K562 (cell line): ENCODE measurements around the gene LAG3. TPM values are rescaled to one million over a fixed set of nuclear protein-coding genes. Genes with fewer than 3 reads are reported as not detected.

Experiments
- CXXC5 ChIP-seq: fragments of 250-450 bp; sonication (Bioruptor Pico); IDR thresholded peaks from 2 replicates; pipeline ENCODE4 v1.8.0; 2022; ENCODE audit warnings: inconsistent platforms, mild to moderate bottlenecking, moderate library complexity
- DPF2 ChIP-seq: fragments of 450-650 bp; IDR thresholded peaks from 2 replicates; pipeline ENCODE4 v1.6.1; 2016
- EGR1 ChIP-seq: fragments of 450-650 bp; conservative IDR thresholded peaks from 2 replicates; pipeline ENCODE4 v1.6.1; 2017; ENCODE audit warnings: mild to moderate bottlenecking
- ETS2 ChIP-seq: IDR thresholded peaks from 2 replicates; pipeline ENCODE4 v1.6.1; 2016; ENCODE audit warnings: borderline replicate concordance, missing genetic modification characterization, mild to moderate bottlenecking, moderate library complexity, missing compliant biosample characterization; ENCODE audit not compliant: poor library complexity, severe bottlenecking
- HNRNPH1 ChIP-seq: fragments of 200-400 bp; formaldehyde crosslinking; optimal IDR thresholded peaks from 2 replicates; pipeline ENCODE3; 2017; ENCODE audit warnings: low read depth, mild to moderate bottlenecking, low read length, moderate library complexity
- HOXB6 ChIP-seq: fragments of 250-450 bp; sonication (Bioruptor Pico); IDR thresholded peaks from 2 replicates; pipeline ENCODE4 v1.5.1; 2022; ENCODE audit warnings: mild to moderate bottlenecking, borderline replicate concordance
- IFI16 ChIP-seq: fragments of 250-450 bp; sonication (Bioruptor Pico); IDR thresholded peaks from 2 replicates; pipeline ENCODE4 v2.1.2; 2022; ENCODE audit warnings: mild to moderate bottlenecking, inconsistent platforms
- MIER1 ChIP-seq: fragments of 450-650 bp; IDR thresholded peaks from 2 replicates; pipeline ENCODE4 v1.6.1; 2016; ENCODE audit warnings: antibody characterized with exemption, mild to moderate bottlenecking, low read depth
- NELFE ChIP-seq: IDR thresholded peaks from 2 replicates; pipeline ENCODE4 v1.6.1; 2011; ENCODE audit warnings: mild to moderate bottlenecking; ENCODE audit not compliant: insufficient read depth, insufficient read length
- NFYB ChIP-seq: IDR thresholded peaks from 2 replicates; pipeline ENCODE4 v1.6.1; 2011; ENCODE audit warnings: mild to moderate bottlenecking, moderate library complexity; ENCODE audit not compliant: insufficient read length; ENCODE audit errors: extremely low read depth
- PRPF4 ChIP-seq: fragments of 200-400 bp; formaldehyde crosslinking; IDR thresholded peaks from one replicate; pipeline ENCODE4 v1.6.1; 2017; ENCODE audit warnings: low read length, low read depth, mild to moderate bottlenecking; ENCODE audit not compliant: insufficient read depth, poor library complexity, severe bottlenecking
- RBM25 ChIP-seq: fragments of 200-400 bp; formaldehyde crosslinking; IDR thresholded peaks from 2 replicates; pipeline ENCODE4 v1.6.1; 2018; ENCODE audit warnings: low read length, low read depth, moderate library complexity; ENCODE audit not compliant: severe bottlenecking
- RBM39 ChIP-seq: fragments of 200-400 bp; formaldehyde crosslinking; optimal IDR thresholded peaks from 2 replicates; pipeline ENCODE3; 2018; ENCODE audit warnings: low read depth, low read length
- SMAD2 ChIP-seq: fragments of 150-350 bp; IDR thresholded peaks from 2 replicates; pipeline ENCODE4 v1.6.1; 2014; ENCODE audit warnings: low read depth, mild to moderate bottlenecking, low read length
- SNIP1 ChIP-seq: fragments of 450-650 bp; IDR thresholded peaks from 2 replicates; pipeline ENCODE4 v1.7.1; 2017; ENCODE audit warnings: low read depth, mild to moderate bottlenecking
- U2AF1 ChIP-seq: fragments of 200-400 bp; formaldehyde crosslinking; optimal IDR thresholded peaks from 2 replicates; pipeline ENCODE3; 2017; ENCODE audit warnings: mild to moderate bottlenecking, low read depth, low read length, moderate library complexity
- ZBTB7A ChIP-seq: IDR thresholded peaks from 2 replicates; pipeline ENCODE4 v1.6.1; 2011; ENCODE audit warnings: low read depth, mild to moderate bottlenecking, low read length, moderate library complexity, borderline replicate concordance; ENCODE audit not compliant: control insufficient read depth
- ZNF354B ChIP-seq: fragments of 250-450 bp; sonication (Bioruptor Pico); IDR thresholded peaks from 2 replicates; pipeline ENCODE4 v1.4.0; 2020
- ZNF445 ChIP-seq: fragments of 250-450 bp; sonication (Bioruptor Pico); IDR thresholded peaks from 2 replicates; pipeline ENCODE4 v1.4.0; 2020; ENCODE audit warnings: low read depth, mild to moderate bottlenecking, moderate library complexity
- polyA plus RNA-seq, 8 experiments: library from polyadenylated mRNA; depleted of rRNA in 4 of 8; stranded (reverse) in 5 of 8; unstranded in 3 of 8; fragments of >200 nt; fragmentation: Nextera tagmentation in 2 of 8; fragmentation: Illumina TruSeq in 1 of 8; extraction: Ambion mirVana in 2 of 8; extraction: Trizol in 1 of 8; gene quantifications; 2 replicates each; pipeline versions ENCODE4 v1.2.1 to v1.2.3, GENCODE V29; 2011 to 2014; ENCODE audit warnings: inconsistent platforms in 1 of 8, missing spikeins in 1 of 8
- total RNA-seq, 7 experiments: library from RNA; depleted of rRNA in 6 of 7; stranded (reverse); fragments of >200 nt in 6 of 7; fragmentation: Illumina TruSeq in 2 of 7; extraction: Trizol in 2 of 7; gene quantifications; 2 replicates each; pipeline versions ENCODE4 v1.2.1 to v1.2.3, GENCODE V29; 2011 to 2021; ENCODE audit warnings: low replicate concordance in 1 of 7
- TF ChIP-seq, protein P1 (sequence below), 3 experiments: fragments of 200-800 bp in 1 of 3; fragments of 250-450 bp in 1 of 3; fragments of 450-650 bp in 1 of 3; sonication (Bioruptor Pico) in 1 of 3; sonication (Bioruptor generic) in 1 of 3; formaldehyde crosslinking in 1 of 3; IDR thresholded peaks; 2 replicates each; pipeline versions ENCODE4 v1.6.1 to v1.8.0; 2016 to 2022; ENCODE audit warnings: mild to moderate bottlenecking in 2 of 3, missing genetic modification characterization in 2 of 3, missing compliant biosample characterization in 1 of 3, moderate library complexity in 1 of 3
- TF ChIP-seq, protein P2 (sequence below): sonication (generic); formaldehyde crosslinking; IDR thresholded peaks from 2 replicates; pipeline ENCODE4 v1.8.1; 2023; ENCODE audit warnings: mild to moderate bottlenecking, missing genetic modification reagents
- TF ChIP-seq, protein P3 (sequence below): IDR thresholded peaks from 2 replicates; pipeline ENCODE4 v1.6.1; 2016; ENCODE audit warnings: missing genetic modification characterization, missing compliant biosample characterization

Gene LAG3
- total and polyA plus RNA-seq, 9 of the 15 experiments (the other 6 are each of a cell fraction or from before 2014, with no cell fraction given), result 0.07 to 0.66 (median 0.09) TPM; not detected in 1

GRCh38 chr12:6723607-6724408 is 48.5 kb upstream of the LAG3 start, which contains the start of gene COPS7A (continued):
- TF ChIP-seq, protein P1, sequence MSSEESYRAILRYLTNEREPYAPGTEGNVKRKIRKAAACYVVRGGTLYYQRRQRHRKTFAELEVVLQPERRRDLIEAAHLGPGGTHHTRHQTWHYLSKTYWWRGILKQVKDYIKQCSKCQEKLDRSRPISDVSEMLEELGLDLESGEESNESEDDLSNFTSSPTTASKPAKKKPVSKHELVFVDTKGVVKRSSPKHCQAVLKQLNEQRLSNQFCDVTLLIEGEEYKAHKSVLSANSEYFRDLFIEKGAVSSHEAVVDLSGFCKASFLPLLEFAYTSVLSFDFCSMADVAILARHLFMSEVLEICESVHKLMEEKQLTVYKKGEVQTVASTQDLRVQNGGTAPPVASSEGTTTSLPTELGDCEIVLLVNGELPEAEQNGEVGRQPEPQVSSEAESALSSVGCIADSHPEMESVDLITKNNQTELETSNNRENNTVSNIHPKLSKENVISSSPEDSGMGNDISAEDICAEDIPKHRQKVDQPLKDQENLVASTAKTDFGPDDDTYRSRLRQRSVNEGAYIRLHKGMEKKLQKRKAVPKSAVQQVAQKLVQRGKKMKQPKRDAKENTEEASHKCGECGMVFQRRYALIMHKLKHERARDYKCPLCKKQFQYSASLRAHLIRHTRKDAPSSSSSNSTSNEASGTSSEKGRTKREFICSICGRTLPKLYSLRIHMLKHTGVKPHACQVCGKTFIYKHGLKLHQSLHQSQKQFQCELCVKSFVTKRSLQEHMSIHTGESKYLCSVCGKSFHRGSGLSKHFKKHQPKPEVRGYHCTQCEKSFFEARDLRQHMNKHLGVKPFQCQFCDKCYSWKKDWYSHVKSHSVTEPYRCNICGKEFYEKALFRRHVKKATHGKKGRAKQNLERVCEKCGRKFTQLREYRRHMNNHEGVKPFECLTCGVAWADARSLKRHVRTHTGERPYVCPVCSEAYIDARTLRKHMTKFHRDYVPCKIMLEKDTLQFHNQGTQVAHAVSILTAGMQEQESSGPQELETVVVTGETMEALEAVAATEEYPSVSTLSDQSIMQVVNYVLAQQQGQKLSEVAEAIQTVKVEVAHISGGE (CRISPR knock-in tag; IDR thresholded peaks at IDR 0.05), result peak in 1 of 3 experiments; percentile 93; a peak in 2 of 6 replicates
- TF ChIP-seq SMAD2 (no peak), IFI16 (CRISPR knock-in tag) (no peak), CXXC5 (peak; percentile 93), NFYB (no peak), DPF2 (0 out of 2 replicates have a peak, but pooled peaks have one; percentile 10), ZBTB7A (peak; percentile 46; the same call in 1 of the 2 replicates), RBM39 (no peak), EGR1 (peak; percentile 84), ZNF445 (CRISPR knock-in tag) (no peak), HNRNPH1 (no peak), ETS2 (no peak), ZNF354B (no peak), RBM25 (no peak), NELFE (no peak), MIER1 (no peak), SNIP1 (peak; percentile 89), PRPF4 (no peak), U2AF1 (no peak), HOXB6 (CRISPR knock-in tag) (no peak)
- TF ChIP-seq, protein P2, sequence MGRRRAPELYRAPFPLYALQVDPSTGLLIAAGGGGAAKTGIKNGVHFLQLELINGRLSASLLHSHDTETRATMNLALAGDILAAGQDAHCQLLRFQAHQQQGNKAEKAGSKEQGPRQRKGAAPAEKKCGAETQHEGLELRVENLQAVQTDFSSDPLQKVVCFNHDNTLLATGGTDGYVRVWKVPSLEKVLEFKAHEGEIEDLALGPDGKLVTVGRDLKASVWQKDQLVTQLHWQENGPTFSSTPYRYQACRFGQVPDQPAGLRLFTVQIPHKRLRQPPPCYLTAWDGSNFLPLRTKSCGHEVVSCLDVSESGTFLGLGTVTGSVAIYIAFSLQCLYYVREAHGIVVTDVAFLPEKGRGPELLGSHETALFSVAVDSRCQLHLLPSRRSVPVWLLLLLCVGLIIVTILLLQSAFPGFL (CRISPR knock-in tag), result no peak
- TF ChIP-seq, protein P3, sequence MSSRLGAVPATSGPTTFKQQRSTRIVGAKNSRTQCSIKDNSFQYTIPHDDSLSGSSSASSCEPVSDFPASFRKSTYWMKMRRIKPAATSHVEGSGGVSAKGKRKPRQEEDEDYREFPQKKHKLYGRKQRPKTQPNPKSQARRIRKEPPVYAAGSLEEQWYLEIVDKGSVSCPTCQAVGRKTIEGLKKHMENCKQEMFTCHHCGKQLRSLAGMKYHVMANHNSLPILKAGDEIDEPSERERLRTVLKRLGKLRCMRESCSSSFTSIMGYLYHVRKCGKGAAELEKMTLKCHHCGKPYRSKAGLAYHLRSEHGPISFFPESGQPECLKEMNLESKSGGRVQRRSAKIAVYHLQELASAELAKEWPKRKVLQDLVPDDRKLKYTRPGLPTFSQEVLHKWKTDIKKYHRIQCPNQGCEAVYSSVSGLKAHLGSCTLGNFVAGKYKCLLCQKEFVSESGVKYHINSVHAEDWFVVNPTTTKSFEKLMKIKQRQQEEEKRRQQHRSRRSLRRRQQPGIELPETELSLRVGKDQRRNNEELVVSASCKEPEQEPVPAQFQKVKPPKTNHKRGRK (tag), result no peak
